ENCODE data around the gene NRXN2.

The NRXN2 gene

DNA sequence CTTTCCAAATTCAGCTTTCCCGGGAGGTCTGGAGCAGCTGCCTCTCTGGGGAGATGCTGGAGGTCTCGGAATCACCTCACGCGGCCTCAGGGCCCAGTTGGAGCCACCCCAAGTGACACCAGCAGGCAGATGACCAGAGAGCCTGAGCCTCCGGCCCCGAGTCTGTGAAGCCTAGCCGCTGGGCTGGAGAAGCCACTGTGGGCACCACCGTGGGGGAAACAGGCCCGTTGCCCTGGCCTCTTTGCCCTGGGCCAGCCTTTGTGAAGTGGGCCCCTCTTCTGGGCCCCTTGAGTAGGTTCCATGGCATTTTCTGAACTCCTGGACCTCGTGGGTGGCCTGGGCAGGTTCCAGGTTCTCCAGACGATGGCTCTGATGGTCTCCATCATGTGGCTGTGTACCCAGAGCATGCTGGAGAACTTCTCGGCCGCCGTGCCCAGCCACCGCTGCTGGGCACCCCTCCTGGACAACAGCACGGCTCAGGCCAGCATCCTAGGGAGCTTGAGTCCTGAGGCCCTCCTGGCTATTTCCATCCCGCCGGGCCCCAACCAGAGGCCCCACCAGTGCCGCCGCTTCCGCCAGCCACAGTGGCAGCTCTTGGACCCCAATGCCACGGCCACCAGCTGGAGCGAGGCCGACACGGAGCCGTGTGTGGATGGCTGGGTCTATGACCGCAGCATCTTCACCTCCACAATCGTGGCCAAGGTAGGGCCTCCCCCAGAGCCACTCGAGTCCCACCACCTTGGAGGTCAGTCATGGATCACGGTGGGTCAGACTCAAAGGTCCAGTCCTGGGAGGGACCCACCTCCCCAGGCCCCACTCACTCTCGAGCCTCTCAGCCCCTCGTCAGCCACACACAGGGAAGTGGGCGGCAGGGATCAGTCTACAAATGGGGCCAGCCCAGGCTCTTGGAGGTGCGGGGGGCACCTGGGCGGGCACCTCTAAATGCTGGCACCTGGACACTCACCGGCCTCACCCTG, 131.5 kb downstream of the NRXN2 start:
- no peak overlapping the region for H3K4me3 ChIP-seq (ENCODE audit: control insufficient read depth, low read depth, low read length)
- DNase-seq (ENCODE audit: low read depth), result no peak
- TF ChIP-seq, protein P1, sequence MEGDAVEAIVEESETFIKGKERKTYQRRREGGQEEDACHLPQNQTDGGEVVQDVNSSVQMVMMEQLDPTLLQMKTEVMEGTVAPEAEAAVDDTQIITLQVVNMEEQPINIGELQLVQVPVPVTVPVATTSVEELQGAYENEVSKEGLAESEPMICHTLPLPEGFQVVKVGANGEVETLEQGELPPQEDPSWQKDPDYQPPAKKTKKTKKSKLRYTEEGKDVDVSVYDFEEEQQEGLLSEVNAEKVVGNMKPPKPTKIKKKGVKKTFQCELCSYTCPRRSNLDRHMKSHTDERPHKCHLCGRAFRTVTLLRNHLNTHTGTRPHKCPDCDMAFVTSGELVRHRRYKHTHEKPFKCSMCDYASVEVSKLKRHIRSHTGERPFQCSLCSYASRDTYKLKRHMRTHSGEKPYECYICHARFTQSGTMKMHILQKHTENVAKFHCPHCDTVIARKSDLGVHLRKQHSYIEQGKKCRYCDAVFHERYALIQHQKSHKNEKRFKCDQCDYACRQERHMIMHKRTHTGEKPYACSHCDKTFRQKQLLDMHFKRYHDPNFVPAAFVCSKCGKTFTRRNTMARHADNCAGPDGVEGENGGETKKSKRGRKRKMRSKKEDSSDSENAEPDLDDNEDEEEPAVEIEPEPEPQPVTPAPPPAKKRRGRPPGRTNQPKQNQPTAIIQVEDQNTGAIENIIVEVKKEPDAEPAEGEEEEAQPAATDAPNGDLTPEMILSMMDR (conservative IDR thresholded peaks at IDR 0.05; ENCODE audit: control insufficient read depth, insufficient read depth, low read depth, low read length), result no peak

DNA sequence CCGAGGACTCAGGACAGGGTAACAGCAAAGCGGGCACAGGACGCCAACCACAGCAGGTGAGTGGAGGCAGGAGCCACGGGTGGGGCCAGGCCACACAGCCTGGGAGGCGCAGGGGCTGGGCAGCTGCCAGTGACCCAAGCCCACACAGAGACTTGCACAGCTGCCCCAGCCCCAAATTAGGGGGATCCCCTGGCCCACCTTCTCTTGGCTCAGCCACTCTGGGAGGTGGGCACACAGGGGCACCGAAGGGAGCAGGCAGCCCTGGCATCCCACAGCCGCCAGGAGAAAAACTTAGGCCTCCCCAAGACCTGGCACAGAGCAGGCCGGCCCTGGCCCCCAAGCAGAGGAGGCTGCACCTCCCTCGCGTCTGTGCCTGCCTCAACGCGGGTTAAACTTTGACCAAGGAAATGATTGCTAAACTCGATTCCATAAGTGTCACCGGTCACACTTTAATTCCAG, 132.2 kb downstream of the NRXN2 start, which contains the start of gene SLC22A12:
TSS of gene SLC22A12 (plus strand) at position 458 of the 459 bp plus-strand sequence. CDS start 337 bp downstream, outside the sequence.
- TF ChIP-seq, protein P1 (conservative IDR thresholded peaks at IDR 0.05; ENCODE audit: control insufficient read depth, insufficient read depth, low read depth, low read length), result no peak
- no peak within 1 kb of the TSS for H3K4me3 ChIP-seq (ENCODE audit: control insufficient read depth, low read depth, low read length)
- DNase-seq (ENCODE audit: low read depth), result no peak

DNA sequence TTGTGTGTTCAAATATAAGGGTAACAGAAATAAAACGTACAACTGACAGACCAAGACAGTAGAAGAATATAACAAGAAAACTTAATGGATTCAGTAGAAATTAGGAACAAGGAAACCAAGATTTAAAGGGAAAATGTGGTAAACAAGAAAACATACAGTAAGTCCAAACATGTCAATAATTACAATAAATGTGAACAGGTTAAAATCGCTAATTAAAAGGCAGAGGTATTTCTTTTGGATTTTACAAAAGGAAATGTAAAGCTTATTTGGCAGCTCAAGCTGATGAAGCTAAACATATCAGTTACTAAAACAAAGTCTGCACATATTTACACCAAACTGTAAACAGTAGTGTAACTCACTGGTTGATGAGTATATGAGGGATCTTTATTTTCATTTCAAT, 134.3 kb downstream of the NRXN2 start:
- no peak overlapping the region for H3K4me3 ChIP-seq (ENCODE audit: control insufficient read depth, low read depth, low read length)
- DNase-seq (ENCODE audit: low read depth), result no peak
- TF ChIP-seq, protein P1 (conservative IDR thresholded peaks at IDR 0.05; ENCODE audit: control insufficient read depth, insufficient read depth, low read depth, low read length), result no peak

DNA sequence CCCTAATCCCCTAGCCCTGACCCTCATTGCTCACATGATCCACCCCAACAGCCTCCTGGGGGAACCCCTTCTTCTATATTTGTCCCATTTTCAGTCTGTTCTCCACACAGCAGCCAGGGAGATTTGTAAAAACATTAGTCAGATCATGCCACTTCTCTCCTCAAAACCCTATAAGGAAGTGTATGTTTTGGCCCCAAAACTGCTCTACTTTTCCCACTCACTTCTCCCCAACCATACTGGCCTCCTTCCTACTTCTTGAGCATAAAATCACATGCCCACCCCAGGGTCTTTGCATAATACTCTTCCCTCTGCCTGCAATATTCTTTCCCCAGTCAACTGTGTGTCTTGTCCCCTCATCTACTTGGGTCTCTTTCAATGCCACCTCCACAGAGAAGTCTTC, 136.6 kb downstream of the NRXN2 start:
- TF ChIP-seq, protein P1 (conservative IDR thresholded peaks at IDR 0.05; ENCODE audit: control insufficient read depth, insufficient read depth, low read depth, low read length), result no peak
- no peak overlapping the region for H3K4me3 ChIP-seq (ENCODE audit: control insufficient read depth, low read depth, low read length)

DNA sequence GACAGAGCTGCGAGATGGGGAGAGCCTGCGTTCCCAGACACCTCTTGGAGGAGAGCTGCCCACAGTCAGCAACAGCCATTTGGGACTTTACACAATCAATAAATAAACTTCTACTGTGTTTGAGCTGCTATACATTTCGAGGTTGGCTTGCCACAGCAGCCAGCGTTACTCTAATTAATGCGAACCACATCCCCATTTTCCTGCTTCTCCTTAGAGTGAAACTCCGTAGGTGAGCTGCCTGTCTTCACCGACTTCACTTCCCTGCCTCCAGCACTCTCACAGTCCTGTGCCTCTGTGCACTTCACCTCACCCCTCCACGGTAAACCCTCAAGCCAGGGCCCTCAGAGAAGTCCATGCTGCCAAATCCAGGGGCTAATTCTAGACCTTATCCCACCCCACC, 137.8 kb downstream of the NRXN2 start:
- TF ChIP-seq, protein P1 (conservative IDR thresholded peaks at IDR 0.05; ENCODE audit: control insufficient read depth, insufficient read depth, low read depth, low read length), result no peak
- no peak overlapping the region for H3K4me3 ChIP-seq (ENCODE audit: control insufficient read depth, low read depth, low read length)
- no peak for DNase-seq (ENCODE audit: low read depth)

More for the DNA sequence above, 136.6 kb downstream of the NRXN2 start:
- DNase-seq (ENCODE audit: low read depth), result no peak

DNA sequence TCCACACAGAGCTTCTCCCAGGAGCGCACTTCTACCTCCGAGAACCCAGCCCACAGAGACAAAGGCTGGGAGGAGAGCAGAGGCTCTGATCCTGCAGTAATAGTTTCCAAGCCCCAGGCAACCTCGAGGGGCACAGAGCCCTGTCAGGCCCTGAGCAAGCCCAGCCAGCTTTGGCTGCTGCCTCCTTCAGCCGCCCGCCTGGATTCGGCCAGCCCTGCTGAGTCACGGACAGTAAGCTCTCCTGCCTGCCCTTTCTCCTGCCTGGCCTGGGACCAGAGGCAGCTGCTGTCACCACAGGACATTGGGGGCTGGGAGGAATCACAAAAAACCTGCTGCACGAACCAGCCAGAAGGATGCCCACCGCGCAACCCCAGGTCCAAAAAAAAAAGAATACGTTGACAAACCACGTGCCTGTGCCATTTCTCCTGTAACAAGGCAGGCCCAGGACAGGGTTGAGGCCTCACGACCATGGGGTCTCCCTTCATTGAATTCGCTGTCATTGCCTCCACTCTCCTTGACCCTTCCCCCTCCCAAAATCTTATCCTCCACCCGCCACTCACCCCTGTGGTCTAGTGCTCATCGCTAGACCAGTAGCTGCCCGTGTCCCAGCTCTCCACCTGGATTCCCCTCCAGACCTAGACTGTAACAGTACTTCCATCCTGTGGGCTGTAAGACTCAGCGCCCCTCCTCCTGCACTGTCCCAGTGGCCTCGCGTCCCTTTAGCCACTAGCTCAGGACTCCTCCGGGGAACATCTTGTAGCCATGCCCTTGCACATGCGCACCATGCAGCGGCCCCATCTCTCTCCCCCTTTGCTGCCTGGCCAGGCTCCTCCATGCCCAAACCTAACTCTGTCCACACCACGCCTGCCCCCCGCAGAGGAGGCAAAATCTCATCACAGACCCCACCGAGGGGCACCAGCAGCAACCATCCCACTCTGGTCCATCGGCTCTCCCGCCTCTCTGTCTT, 139.4 kb downstream of the NRXN2 start:
- TF ChIP-seq, protein P1 (conservative IDR thresholded peaks at IDR 0.05; ENCODE audit: control insufficient read depth, insufficient read depth, low read depth, low read length), result no peak
- peak; percentile 60 for DNase-seq (ENCODE audit: low read depth)

More for the DNA sequence above, 139.4 kb downstream of the NRXN2 start:
- H3K4me3 ChIP-seq (ENCODE audit: control insufficient read depth, low read depth, low read length), result no peak overlapping the region

Data from fibroblast of mammary gland (primary cell).